ENCODE results near the gene SEL1L.
"Not testable (repeated sequence)": the region's sequence is repeated elsewhere in the genome, so short reads cannot be mapped to it uniquely, and the experiment has no call there.

Gene SEL1L

DNA sequence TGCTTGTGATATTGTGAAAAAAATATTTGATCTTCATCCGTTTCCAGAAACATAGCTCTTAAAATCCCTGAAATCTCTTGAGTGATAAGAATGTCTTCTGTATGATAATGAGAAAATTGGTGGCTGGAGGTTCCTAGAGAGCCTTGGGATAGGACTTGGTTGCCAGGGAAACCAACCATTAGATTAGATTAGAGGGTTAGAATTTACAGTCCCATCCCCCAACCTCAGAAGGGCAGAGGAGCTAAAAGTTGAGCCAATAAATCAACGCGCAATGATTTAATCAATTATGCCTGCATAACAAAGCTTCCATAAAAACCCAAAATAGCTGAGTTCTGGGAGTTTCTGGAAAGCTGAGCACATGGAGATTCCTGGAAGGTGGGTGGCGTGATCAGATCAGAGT lies 10.6 kb downstream of the SEL1L start:
- Histone ChIP-seq H3K4me1 (ENCODE audit: control insufficient read depth, insufficient read depth, low read length) (no peaks in the 10 kb centered on the region), H3K9me3 (ENCODE audit: control insufficient read depth, insufficient read depth, low read length) (no peaks in the 10 kb centered on the region), H3K27me3 (ENCODE audit: control insufficient read depth, insufficient read depth, low read length) (no peaks in the 10 kb centered on the region), H3K36me3 (ENCODE audit: control insufficient read depth, insufficient read depth, low read length) (no peaks in the 10 kb centered on the region), H3K4me3 (ENCODE audit: low read depth, low read length) (no peak overlapping the region), H3K9ac (ENCODE audit: low read depth, low read length) (no peak overlapping the region)

DNA sequence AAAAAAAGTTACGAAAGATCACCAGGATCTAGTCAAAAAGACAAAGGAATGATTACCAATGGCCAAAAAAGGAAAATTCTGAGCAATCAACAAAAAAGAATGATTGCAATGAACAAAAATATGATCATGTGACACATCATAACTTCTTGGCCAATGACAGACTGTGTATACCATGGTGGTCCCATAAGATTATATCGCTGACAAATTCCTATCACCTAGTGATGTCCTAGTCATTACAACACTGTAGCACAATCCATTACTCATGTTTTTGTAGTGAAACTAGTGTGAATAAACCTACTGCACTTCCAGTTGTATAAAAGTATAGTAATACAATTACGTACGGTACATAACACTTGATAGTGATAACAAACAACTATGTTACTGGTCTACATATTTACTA lies 12.3 kb downstream of the SEL1L start:
- Histone ChIP-seq H3K4me3 (ENCODE audit: low read depth, low read length) (no peak overlapping the region), H3K9me3 (ENCODE audit: control insufficient read depth, insufficient read depth, low read length) (no peaks in the 10 kb centered on the region), H3K36me3 (ENCODE audit: control insufficient read depth, insufficient read depth, low read length) (no peaks in the 10 kb centered on the region), H3K27me3 (ENCODE audit: control insufficient read depth, insufficient read depth, low read length) (no peaks in the 10 kb centered on the region), H3K4me1 (ENCODE audit: control insufficient read depth, insufficient read depth, low read length) (peaks cover 4% of the 10 kb centered on the region), H3K9ac (ENCODE audit: low read depth, low read length) (no peak overlapping the region)

DNA sequence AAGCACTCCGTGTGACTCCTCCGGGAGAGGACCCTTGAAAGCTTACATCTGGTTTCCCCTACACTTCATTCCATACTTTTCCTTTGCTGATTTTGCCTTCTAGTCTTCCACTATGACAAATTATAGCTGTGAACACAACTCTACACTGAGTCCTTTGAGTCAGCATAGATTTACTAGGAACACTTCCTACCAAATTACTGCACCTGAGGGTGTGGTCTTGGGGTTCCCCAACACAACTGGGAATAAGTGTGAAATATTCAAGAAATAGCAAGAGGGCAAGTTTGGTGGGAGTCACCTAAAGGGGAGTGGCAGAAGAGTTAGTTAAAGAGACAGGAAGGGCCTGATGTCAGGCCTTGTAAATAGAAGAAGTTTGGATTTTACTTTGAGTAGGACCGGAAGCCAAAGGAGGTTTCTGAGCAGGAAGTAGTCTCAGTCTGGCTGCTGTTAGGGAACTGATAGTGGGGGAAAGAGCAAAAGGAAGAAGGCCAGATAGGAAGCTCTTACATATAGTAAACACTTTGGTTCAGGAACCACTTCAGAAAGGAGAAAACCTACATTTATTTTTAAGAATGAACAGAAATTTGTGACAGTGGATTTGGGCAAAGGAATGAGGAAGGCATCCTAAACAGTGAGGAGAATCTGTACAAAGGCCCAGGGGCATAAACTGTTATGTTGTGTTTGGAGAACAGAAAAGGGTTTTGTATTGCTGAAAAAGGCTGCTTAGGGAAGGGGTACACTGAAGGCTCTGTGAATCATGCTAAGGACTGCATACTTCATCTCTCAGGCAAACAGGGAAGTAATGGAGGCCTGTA lies 14.2 kb downstream of the SEL1L start:
- H3K36me3 ChIP-seq (ENCODE audit: control insufficient read depth, insufficient read depth, low read length), result no peaks in the 10 kb centered on the region
- peaks cover 4% of the 10 kb centered on the region for H3K4me1 ChIP-seq (ENCODE audit: control insufficient read depth, insufficient read depth, low read length)
- H3K27me3 ChIP-seq (ENCODE audit: control insufficient read depth, insufficient read depth, low read length), result no peaks in the 10 kb centered on the region
- no peak overlapping the region for H3K9ac ChIP-seq (ENCODE audit: low read depth, low read length)
- H3K4me3 ChIP-seq (ENCODE audit: low read depth, low read length), result no peak overlapping the region
- H3K9me3 ChIP-seq (ENCODE audit: control insufficient read depth, insufficient read depth, low read length), result no peaks in the 10 kb centered on the region

DNA sequence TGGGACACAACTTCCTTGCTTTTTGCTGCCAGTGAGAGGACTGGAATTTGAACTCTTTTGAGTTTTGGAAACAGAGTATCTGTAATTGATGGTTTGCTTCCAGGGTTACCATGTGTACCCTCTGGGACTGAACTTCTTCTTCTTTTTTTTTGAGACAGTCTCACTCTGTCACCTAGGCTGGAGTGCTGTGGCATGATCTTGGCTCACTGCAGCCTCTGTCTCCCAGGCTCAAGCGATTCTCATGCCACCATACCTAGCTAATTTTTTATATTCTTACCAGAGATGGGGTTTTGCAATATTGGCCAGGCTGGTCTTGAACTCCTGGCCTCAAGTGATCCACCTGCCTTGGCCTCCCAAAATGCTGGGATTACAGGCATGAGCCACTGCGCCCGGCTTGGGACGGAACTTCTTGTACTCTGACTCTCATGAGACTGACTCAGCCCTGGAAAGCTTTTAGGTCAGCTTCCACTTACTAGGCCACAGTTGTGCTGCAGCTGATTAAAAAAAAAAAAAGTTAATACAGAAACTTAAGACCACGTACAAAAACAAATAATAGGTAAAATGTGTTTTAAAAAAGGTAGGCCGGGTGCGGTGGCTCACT lies 15.8 kb downstream of the SEL1L start:
- no peak overlapping the region for H3K9ac ChIP-seq (ENCODE audit: low read depth, low read length)
- no peaks in the 10 kb centered on the region for H3K9me3 ChIP-seq (ENCODE audit: control insufficient read depth, insufficient read depth, low read length)
- H3K27me3 ChIP-seq (ENCODE audit: control insufficient read depth, insufficient read depth, low read length), result no peaks in the 10 kb centered on the region
- H3K4me3 ChIP-seq (ENCODE audit: low read depth, low read length), result no peak overlapping the region
- peaks cover 4% of the 10 kb centered on the region for H3K4me1 ChIP-seq (ENCODE audit: control insufficient read depth, insufficient read depth, low read length)
- H3K36me3 ChIP-seq (ENCODE audit: control insufficient read depth, insufficient read depth, low read length), result no peaks in the 10 kb centered on the region

DNA sequence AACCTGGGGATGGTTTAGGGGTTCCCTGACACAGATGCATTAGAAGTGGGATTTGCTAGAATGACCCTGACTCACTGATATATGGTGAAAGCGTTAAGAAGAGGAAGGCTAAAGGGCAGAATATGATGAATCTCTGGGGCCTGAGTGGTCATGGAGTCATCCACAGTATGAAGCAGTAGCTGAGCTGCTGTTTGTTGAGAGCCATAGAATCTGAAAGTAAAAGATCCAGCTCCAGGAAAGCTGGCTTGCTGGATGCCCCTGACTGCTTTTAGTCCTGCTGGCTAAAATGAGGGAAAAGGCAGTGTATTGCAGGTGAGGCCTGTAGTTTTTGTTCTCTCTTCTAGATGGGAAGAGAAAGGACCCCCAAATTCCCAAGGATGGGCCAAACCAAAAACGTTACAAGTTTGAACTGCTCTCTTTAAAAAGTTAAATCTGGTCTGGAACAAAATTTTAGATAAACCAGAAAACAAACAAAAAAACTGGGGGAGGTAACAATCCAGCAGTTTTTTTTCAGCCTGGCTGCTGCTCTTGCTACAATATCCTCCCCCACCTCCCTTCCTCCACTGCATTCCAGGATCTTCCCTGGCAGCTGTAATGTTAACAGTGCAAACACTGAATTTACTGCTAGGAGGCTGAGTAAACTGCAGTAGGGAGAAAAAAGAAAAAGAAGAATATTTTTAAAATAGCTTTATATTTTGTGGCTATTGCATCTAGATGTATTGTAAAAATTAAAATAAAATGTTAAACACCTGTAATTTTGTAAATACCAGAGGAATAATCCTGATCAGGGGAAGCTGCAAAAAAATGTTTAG lies 16.5 kb downstream of the SEL1L start:
- Histone ChIP-seq H3K27me3 (ENCODE audit: control insufficient read depth, insufficient read depth, low read length) (no peaks in the 10 kb centered on the region), H3K4me3 (ENCODE audit: low read depth, low read length) (no peak overlapping the region), H3K36me3 (ENCODE audit: control insufficient read depth, insufficient read depth, low read length) (no peaks in the 10 kb centered on the region), H3K9me3 (ENCODE audit: control insufficient read depth, insufficient read depth, low read length) (no peaks in the 10 kb centered on the region), H3K9ac (ENCODE audit: low read depth, low read length) (no peak overlapping the region), H3K4me1 (ENCODE audit: control insufficient read depth, insufficient read depth, low read length) (peaks cover 4% of the 10 kb centered on the region)

DNA sequence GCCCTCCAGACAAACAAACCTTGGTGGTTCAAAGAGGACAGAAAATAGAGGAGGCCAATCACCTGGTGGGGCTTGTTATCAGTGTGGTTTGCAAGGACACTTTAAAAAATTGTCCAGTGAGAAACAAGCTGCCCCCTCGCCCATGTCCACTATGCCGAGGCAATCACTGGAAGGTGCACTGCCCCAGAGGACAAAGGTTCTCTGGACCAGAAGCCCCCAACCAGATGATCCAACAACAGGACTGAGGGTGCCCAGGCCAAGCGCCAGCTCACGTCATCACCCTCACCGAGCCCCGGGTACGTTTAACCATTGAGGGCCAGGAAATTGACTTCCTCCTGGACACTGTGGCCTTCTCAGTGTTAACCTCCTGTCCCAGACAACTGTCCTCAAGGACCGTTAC lies 17.7 kb downstream of the SEL1L start:
- H3K9me3 ChIP-seq (ENCODE audit: control insufficient read depth, insufficient read depth, low read length); H3K4me1 ChIP-seq (ENCODE audit: control insufficient read depth, insufficient read depth, low read length); H3K27me3 ChIP-seq (ENCODE audit: control insufficient read depth, insufficient read depth, low read length); H3K36me3 ChIP-seq (ENCODE audit: control insufficient read depth, insufficient read depth, low read length); H3K4me3 ChIP-seq (ENCODE audit: low read depth, low read length); H3K9ac ChIP-seq (ENCODE audit: low read depth, low read length): not testable (repeated sequence)

DNA sequence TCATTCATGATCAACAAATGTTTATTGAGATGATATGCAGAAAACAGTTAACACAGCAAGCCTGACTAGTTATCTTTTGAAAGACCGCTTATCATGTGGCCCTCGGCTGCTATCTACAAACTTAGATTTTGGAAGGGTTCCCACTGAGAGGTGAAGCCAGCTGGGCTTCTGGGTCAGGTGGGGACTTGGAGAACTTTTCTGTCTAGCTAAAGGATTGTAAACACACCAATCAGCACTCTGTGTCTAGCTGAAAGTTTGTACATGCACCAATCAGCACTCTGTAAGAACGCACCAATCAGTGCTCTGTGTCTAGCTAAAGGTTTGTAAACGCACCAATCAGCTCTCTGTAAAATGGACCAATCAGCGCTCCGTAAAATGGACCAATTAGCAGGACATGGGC lies 20.8 kb downstream of the SEL1L start:
- not testable (repeated sequence) for H3K9me3 ChIP-seq (ENCODE audit: control insufficient read depth, insufficient read depth, low read length); H3K36me3 ChIP-seq (ENCODE audit: control insufficient read depth, insufficient read depth, low read length); H3K27me3 ChIP-seq (ENCODE audit: control insufficient read depth, insufficient read depth, low read length); H3K4me1 ChIP-seq (ENCODE audit: control insufficient read depth, insufficient read depth, low read length); H3K9ac ChIP-seq (ENCODE audit: low read depth, low read length); H3K4me3 ChIP-seq (ENCODE audit: low read depth, low read length)

DNA sequence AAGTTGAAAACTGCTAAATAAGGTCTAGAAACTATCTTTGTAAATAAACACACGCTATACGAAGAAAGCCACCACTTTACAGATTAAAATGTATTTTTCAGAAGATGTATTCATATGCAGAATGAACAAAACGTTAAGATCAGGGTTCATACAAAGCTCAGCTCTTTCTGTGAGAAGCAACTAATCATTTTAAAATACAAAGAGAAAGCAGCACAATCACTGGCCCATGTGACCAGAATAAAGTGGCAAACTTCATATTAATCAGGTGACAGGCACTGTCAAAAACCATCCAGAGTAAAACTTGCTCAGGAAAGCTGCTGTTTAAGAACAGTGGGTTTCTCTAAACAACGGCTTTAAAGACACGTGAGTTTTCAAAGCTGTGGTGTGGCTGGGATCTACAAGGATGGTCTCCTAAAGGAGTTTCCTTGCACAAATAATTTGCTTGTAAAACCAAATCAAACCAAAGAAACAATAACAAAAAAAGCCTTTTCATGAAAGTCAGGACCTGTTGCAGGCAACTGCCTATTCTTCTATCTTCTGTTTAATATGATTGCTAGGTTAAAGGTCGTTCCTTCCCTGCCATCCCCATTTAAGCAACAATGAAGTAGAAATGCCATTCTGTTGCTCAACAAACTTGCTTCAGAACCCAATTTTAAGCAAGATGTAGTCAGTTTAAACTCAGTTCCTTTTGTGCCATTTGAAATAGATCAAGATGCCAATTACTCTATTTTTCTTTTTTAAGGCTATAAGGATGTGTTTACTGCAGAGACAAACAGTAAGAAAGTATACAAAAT lies 22.3 kb downstream of the SEL1L start:
- Histone ChIP-seq H3K36me3 (ENCODE audit: control insufficient read depth, insufficient read depth, low read length) (no peaks in the 10 kb centered on the region), H3K4me1 (ENCODE audit: control insufficient read depth, insufficient read depth, low read length) (no peaks in the 10 kb centered on the region), H3K9me3 (ENCODE audit: control insufficient read depth, insufficient read depth, low read length) (no peaks in the 10 kb centered on the region), H3K9ac (ENCODE audit: low read depth, low read length) (no peak overlapping the region), H3K27me3 (ENCODE audit: control insufficient read depth, insufficient read depth, low read length) (no peaks in the 10 kb centered on the region), H3K4me3 (ENCODE audit: low read depth, low read length) (no peak overlapping the region)

DNA sequence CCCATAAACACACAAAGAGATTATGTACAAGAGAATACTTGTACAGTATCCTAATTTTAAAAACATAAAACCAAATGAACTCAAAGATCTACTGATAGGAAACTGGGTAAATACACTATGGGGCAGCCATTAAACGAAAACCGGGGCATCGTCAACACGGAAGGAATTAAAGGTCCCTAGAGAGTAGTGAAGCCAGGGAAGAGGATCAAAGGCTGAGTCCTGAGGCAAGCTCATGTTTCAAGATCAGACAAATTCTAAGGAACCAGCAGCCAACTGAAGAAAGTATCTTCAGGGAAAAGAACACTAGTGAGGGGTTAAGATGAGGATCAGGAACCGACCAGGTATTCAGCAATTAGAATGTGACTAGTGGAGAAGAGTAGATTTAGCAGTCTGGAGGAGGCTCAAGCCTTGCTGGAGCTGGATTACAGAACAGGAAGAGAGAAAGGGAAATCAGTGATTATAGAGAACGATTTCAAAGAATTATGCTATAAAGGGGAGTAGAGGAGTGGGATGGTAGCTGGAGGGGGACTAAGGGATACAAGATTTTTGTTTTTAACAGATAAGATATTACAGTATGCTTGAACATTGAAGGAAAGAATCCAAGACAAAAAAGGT lies 23.7 kb downstream of the SEL1L start:
- H3K4me3 ChIP-seq (ENCODE audit: low read depth, low read length), result no peak overlapping the region
- no peaks in the 10 kb centered on the region for H3K27me3 ChIP-seq (ENCODE audit: control insufficient read depth, insufficient read depth, low read length)
- H3K4me1 ChIP-seq (ENCODE audit: control insufficient read depth, insufficient read depth, low read length), result no peaks in the 10 kb centered on the region
- H3K36me3 ChIP-seq (ENCODE audit: control insufficient read depth, insufficient read depth, low read length), result no peaks in the 10 kb centered on the region
- no peak overlapping the region for H3K9ac ChIP-seq (ENCODE audit: low read depth, low read length)
- H3K9me3 ChIP-seq (ENCODE audit: control insufficient read depth, insufficient read depth, low read length), result no peaks in the 10 kb centered on the region

DNA sequence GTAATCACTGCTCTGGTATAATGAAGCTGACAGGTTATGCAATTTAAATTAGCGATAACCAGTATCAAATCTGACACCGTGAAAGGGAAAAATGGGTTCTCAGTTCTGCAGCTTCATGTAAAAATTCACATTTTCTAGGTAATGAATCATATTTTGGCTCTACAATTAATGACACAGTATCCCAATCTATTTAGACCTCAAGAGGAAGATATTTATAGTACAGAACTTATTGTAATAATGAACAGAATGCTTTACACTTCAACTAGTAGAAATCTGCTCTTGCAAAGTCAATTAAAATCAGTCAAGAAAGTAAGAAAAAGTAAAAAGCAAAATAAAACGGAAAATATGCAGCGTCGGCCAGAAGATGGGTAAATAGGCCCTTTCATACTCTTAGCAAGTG lies 24.3 kb downstream of the SEL1L start:
- H3K27me3 ChIP-seq (ENCODE audit: control insufficient read depth, insufficient read depth, low read length), result no peaks in the 10 kb centered on the region
- no peak overlapping the region for H3K9ac ChIP-seq (ENCODE audit: low read depth, low read length)
- no peaks in the 10 kb centered on the region for H3K36me3 ChIP-seq (ENCODE audit: control insufficient read depth, insufficient read depth, low read length)
- no peaks in the 10 kb centered on the region for H3K4me1 ChIP-seq (ENCODE audit: control insufficient read depth, insufficient read depth, low read length)
- H3K4me3 ChIP-seq (ENCODE audit: low read depth, low read length), result no peak overlapping the region
- H3K9me3 ChIP-seq (ENCODE audit: control insufficient read depth, insufficient read depth, low read length), result no peaks in the 10 kb centered on the region

DNA sequence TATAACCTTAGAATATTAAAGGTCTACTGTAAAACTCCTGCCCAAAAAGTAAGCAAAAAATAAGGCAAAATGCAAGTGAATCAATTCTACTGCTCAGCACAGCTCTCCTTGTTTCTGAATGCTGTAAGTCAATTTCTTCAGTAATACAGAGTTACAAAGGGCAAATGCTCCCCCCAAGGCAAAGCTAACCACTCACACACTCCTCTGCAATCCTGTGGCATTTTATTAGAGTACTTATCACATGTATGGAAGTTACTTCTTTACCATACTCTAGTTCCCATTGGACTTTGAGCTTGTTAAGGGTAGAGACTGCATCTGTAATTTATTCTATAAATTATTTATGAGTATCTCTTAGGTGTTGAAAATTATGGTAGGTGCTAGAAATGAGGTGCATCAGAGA lies 27.2 kb downstream of the SEL1L start:
- H3K4me3 ChIP-seq (ENCODE audit: low read depth, low read length), result no peak overlapping the region
- no peaks in the 10 kb centered on the region for H3K4me1 ChIP-seq (ENCODE audit: control insufficient read depth, insufficient read depth, low read length)
- H3K9ac ChIP-seq (ENCODE audit: low read depth, low read length), result no peak overlapping the region
- no peaks in the 10 kb centered on the region for H3K36me3 ChIP-seq (ENCODE audit: control insufficient read depth, insufficient read depth, low read length)
- no peaks in the 10 kb centered on the region for H3K27me3 ChIP-seq (ENCODE audit: control insufficient read depth, insufficient read depth, low read length)
- H3K9me3 ChIP-seq (ENCODE audit: control insufficient read depth, insufficient read depth, low read length), result no peaks in the 10 kb centered on the region

Data from iPS-15b (cell line).